HG02678 (cell line): Measurements from ENCODE around the gene TMEM120A.

Experiments
- ATAC-seq: cut with Tn5 transposase; IDR thresholded peaks from one replicate; pipeline ENCODE4 v1.9.1; 2021; ENCODE audit warnings: mild to moderate bottlenecking, moderate library complexity; ENCODE audit not compliant: unreplicated experiment

TMEM120A gene

DNA sequence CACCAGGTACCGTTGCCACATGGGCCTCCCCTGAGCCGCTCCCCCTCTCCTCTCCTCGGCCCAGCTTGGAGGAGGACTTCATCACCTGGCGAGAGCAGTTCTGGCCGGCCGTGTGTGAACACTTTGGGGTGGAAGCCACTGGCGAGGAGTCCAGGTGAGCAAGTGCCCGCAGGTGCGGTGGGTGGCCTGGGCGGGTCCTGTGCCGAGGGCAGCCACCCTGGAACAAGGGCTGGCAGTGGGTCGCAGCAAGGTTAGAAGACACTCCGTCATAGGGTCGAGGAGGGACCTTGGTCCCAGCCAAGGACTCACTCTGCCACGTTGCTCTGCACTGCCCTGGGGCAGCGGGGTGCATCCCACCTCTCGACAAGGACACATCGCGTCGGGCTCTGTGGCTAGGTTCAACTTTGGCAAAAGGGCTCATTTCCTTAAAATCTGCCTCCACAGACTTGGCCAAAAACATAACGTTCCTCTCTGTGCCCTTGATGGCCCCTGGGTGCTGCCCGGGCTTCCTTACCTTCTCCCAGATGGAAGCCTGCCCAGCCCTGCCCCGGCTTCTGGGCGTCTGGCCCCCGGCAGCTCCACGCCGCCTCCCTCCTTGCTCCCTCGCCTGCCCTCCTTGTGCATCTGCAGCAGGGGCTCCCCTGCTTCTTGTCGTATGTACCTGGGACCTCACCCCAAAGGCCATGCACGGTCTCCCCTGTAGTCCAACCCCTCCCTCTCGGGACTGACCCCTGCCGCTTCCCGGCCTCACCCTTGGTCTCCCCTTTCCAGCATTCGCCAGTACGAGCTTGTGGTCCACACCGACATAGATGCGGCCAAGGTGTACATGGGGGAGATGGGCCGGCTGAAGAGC is 12.7 kb downstream of the TMEM120A start:
- ATAC-seq = no peak

- ATAC-seq = no peak
Measured at GRCh38 chr7:75981203-75981452, 13.3 kb downstream of the TMEM120A start.

GRCh38 chr7:75980430-75981202 is 13.8 kb downstream of the TMEM120A start:
- no peak for ATAC-seq

- ATAC-seq = no peak
Measured at GRCh38 chr7:75979759-75980429, 14.5 kb downstream of the TMEM120A start.

DNA sequence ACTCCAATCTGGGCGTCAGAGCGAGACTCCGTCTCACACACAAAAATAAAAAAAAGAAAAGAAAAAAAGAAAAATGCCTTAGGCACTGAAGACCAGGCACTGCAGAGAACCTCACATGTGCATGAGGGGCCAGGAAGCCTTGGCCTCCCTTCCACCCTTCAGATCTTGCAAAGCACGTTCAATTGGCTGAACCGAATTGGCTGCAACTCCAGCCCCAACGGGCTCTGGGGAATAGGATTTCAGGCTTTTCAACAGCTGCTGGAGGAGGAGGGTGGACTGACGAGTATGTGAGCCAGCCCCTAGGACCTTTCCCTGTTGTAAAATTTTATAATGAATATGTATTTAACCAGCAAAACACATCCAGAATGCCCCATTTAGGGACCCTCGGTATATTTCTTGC is 16.7 kb downstream of the TMEM120A start:
- ATAC-seq = no peak

DNA sequence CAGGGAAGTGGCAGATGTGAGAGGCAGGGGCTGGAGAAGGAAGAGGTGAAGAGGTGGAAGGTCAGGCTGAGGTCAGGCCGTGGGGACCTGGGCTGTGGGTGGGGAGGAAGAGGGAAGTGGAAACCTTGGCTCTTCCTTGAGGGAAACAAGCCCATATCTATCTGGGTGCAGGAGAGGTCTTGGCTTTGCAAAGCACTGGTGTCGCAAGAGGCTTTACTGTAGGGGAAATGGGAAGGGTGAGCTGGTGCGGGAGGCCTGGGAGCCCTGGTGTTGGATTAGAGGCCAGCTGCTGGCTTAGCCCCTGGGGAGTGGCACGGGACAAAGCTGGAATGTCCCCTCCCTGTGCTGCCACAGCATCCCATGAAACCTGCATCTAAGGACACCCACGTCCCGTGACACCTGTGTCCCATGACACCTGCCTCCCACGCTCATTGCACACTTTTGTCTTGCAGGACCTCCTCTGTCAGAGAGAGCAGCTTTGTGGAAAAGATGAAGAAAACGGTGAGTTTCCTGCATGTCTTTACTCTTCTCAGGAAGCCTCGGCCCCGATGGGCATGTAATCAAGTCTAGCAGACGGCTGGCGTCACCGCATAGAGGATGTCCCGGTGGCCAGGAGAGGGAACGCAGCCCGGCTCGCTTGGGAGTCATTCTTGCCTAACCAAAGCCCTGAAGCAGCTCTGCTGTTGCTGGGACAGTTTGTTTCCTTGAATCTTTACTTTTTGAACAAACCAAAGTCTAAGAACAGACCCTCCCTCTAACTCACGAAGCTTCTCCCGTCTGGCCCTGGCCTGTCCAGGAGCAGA is 22.2 kb downstream of the TMEM120A start:
- no peak for ATAC-seq

GRCh38 chr7:75971309-75971960 is 23.0 kb downstream of the TMEM120A start:
- no peak for ATAC-seq

DNA sequence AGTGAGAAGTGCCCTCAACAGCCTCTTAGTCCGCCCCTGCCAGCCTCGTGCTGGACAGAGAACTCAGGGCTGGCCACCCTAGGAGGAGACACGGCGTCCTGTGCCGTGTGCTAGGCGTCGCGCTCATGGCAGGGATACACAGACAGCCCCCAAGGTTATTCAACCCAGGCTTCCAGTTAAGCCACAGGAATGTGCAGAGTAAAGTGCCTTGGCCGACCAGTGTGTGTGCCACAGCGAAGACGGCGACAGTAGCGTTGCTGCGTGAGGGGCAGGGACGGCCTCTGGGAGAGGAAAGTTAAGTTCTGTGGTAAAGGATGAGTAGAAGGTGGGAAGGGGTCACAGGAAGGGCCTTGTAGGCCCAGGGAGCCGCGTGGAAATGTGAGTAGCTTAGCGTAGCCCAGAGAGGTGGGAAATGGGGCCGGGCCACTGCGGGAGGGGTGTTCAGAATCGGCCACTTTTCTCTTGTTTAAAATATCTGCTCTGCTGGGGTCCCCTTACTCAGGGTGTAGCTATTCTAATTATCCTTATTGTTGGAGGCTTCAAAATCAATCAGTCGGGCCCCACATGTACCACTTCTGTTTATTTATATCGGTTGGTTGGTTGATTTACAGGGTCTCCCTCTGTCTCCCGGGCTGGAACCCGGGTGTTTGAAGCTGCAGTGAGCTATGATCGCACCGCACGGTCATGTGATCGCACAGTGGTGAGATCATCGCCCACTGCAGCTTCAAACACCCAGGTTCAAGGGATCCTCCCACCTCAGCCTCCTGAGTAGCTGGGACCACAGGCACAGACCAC is 24.5 kb downstream of the TMEM120A start:
- ATAC-seq = no peak

GRCh38 chr7:75969182-75969581 is 25.2 kb downstream of the TMEM120A start:
- no peak for ATAC-seq

GRCh38 chr7:75968561-75969001 is 25.8 kb downstream of the TMEM120A start:
- ATAC-seq = no peak

DNA sequence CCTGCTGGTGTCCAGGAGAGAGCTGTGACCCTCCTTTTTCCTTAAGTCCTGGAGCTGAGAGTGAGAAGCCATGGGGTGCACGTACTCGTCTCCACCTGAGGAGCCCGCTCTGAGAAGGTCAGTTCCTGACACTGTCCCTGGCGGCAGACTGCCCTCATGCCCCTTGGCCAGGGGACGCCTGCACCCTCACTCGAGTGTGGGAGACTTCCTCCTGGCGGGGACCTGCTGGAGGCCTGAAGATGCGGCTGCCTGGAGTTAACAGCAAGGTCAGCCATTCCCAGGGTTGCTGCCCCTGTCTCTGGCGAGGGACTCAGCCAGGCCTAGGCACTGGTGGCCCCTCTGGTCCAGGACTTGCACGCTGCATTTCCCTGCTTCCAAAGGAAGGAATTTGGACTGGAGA is 26.4 kb downstream of the TMEM120A start:
- ATAC-seq = no peak

DNA sequence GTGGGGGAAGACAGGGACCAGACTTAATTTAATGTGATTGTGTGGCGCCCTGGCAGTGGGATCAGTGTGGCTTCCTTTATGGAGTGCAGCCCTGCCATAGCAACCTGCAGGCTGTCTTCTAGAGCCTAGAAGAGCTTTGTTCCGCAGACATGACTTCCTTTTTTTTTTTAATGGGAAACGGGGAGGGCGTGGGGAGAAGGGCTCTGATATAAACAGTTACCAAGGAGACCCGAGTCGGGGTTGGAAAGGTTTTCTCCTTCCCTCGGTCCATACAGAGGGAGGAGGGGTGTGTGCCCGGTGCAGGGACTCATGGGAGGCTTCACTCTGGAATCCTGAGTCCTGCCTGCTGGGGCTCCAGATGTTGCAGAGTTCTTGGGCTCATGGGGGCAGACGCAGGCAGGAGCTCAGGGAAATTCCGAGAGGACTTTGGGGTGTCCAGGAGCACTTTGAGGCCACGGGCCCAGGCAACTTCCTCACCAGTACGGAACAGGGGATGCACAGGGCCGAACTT is 26.9 kb downstream of the TMEM120A start:
- no peak for ATAC-seq

DNA sequence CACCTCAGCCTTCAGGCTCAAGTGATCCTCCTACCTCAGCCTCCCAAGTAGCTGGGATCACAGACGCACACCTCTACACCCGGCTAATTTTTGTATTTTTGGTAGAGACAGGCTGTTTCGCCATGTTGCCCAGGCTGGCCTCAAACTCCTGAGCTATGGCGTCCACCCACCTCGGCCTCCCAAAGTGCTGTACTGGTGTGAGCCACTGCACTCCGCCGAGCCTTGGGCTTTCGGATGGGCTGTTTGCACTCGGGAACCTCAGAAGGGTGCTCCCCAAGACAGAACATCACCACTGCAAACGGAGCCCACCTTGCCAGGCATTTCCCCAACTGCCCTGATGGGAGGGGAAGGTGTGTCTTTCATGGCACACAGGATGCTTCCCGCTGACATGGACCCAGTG is 27.3 kb downstream of the TMEM120A start:
- ATAC-seq = no peak

DNA sequence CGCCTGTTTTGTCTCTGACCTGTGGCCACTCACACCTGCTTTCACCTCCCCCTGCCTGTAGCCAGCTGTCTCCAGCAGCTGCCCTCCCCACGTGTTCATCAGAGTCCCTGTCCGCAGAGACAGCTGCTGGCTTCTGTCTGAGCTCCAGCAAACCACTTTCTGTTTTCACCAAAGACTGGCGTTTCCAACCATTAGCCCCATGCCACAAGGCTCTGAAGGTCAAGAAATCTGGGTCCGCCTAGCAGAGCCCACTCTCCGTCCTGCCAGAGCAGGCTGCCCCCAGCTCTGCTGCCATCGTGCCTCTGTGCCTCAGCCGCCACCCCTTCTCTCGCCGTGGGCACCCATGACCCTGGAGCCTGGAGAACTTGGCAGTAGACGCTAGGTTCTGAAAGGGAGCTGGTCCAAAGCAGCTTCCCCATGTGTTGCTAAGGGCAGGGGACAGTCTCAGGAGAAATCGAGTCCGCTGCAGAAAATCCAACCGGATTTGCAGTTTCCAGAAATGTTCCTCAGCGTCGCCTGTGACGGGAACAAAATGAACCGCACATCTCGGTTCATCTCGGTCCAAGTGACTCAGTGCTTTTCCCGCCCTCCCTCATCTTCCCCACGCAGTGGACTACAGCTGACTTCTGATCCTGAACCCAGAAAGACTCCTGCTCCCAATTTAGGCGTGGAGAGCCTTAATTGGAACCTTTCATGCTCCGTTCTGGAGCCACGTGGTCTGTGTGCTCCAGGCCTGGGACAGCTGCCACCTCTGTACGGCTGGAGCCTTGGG is 28.0 kb downstream of the TMEM120A start:
- peak; percentile 34 for ATAC-seq

DNA sequence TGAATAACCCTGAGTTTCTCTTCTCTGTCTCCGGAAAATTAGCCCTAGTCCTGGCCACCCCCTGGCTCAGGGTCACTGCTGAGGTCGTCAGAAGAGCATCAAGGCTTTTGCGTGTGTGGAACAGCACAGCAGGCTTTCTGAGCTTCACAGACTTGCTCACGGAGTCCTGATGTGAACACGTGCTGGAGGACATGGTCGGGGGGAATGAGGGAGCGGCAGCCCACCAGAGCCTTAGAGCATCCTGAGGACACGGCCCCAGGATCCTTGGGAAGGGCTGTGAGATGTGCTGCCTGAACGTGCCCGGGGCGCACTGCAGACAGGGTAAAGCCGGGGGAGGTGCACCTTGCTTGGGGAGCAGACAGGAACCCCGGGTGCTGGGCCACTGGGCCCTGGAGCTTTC is 28.8 kb downstream of the TMEM120A start:
- no peak for ATAC-seq

GRCh38 chr7:75963381-75963995 is 30.9 kb downstream of the TMEM120A start:
- ATAC-seq = no peak

GRCh38 chr7:75962607-75963380 is 31.6 kb downstream of the TMEM120A start:
- ATAC-seq = no peak

GRCh38 chr7:75961218-75961617 is 33.2 kb downstream of the TMEM120A start:
- no peak for ATAC-seq
